ENCODE results near the gene IL1RAPL1. TPM values are rescaled to one million over a fixed set of nuclear protein-coding genes. Genes with fewer than 3 reads are reported as not detected.

Gene IL1RAPL1
- total RNA-seq, 2 experiments from 2014 or later, result not detected

DNA sequence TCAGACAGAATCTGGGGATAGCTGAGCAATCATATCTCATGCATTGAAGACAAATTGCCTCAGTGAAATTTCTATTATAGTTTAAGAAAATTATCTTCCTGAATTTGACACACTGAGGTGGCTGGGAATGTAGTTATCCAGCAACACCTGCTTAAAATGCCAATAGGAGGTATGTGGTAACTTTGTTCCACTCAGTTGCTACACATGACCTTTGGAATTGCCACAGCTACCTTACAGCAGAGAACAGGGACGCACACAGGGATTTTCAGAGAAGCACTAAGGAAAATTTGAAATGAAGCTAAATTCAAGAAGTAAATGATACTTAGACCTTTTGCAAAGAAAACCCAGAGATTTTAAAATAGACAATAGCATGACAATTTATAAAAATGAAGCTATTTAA lies 264.6 kb downstream of the IL1RAPL1 start:
- ChIA-PET POLR2A (no interaction called here), CTCF (no interaction called here)
- H3K27me3 Mint-ChIP-seq, result no peaks in the 10 kb centered on the region
- TF ChIP-seq, protein P1, sequence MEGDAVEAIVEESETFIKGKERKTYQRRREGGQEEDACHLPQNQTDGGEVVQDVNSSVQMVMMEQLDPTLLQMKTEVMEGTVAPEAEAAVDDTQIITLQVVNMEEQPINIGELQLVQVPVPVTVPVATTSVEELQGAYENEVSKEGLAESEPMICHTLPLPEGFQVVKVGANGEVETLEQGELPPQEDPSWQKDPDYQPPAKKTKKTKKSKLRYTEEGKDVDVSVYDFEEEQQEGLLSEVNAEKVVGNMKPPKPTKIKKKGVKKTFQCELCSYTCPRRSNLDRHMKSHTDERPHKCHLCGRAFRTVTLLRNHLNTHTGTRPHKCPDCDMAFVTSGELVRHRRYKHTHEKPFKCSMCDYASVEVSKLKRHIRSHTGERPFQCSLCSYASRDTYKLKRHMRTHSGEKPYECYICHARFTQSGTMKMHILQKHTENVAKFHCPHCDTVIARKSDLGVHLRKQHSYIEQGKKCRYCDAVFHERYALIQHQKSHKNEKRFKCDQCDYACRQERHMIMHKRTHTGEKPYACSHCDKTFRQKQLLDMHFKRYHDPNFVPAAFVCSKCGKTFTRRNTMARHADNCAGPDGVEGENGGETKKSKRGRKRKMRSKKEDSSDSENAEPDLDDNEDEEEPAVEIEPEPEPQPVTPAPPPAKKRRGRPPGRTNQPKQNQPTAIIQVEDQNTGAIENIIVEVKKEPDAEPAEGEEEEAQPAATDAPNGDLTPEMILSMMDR (IDR thresholded peaks at IDR 0.05), result no peak
- no peaks in the 10 kb centered on the region for H3K36me3 Mint-ChIP-seq (ENCODE audit: low read depth)
- no peak overlapping the region for H3K4me3 Mint-ChIP-seq
- intact Hi-C loops (cut with micrococcal nuclease), result no loop called here
- no peak overlapping the region for H3K27ac Mint-ChIP-seq
- no peaks in the 10 kb centered on the region for H3K9me3 Mint-ChIP-seq
- DNase-seq (no peak), ATAC-seq (no peak)
- H3K4me1 Mint-ChIP-seq (ENCODE audit: low read depth), result no peaks in the 10 kb centered on the region

DNA sequence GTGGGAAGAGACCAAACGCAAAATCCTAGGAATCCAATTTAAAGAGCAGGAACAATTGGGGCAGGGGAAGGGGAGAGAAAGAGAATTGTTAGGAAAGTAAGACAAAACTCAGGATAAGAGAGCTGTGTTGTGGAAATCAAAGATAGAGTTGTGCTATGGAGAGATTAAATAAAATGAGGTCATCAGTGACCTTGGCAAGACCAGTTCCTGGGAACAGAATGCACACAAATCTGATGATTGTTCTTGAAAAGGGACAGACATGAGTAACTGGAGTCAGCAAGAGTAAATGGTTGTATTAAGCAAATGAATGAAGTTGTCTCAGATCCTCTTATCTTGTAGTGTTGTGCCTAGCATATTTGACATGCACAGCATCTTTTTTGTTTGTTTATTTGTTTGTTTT lies 267.4 kb downstream of the IL1RAPL1 start:
- TF ChIP-seq, protein P1 (IDR thresholded peaks at IDR 0.05), result no peak
- no peaks in the 10 kb centered on the region for H3K9me3 Mint-ChIP-seq
- no peak overlapping the region for H3K27ac Mint-ChIP-seq
- no peaks in the 10 kb centered on the region for H3K4me1 Mint-ChIP-seq (ENCODE audit: low read depth)
- H3K4me3 Mint-ChIP-seq, result no peak overlapping the region
- intact Hi-C loops (cut with micrococcal nuclease), result no loop called here
- POLR2A ChIA-PET, result no interaction called here
- ATAC-seq (no peak), DNase-seq (no peak)
- H3K36me3 Mint-ChIP-seq (ENCODE audit: low read depth), result no peaks in the 10 kb centered on the region
- no peaks in the 10 kb centered on the region for H3K27me3 Mint-ChIP-seq
- CTCF ChIA-PET, result no interaction called here

DNA sequence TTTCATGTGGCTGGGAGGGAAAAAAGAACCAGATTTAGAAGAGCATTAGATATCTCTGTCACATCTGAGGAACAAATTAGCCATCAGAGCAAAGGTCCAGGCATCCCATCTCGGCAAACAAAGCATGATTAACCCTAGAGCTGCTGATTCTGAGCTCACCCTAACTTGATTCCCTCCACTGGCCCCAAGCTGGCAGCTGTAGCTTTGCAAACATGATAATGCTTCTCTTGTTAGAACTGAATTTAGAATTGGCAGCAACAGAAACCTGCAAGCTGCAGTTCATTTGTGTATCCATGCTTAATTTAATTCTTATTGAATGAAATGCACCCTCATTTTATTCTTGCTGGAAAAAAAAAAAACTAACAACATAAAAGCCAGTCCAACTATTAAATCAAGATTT lies 289.2 kb downstream of the IL1RAPL1 start:
- TF ChIP-seq, protein P1 (IDR thresholded peaks at IDR 0.05), result no peak
- Mint-ChIP-seq H3K4me3 (no peak overlapping the region), H3K27me3 (no peaks in the 10 kb centered on the region), H3K9me3 (no peaks in the 10 kb centered on the region), H3K36me3 (ENCODE audit: low read depth) (no peaks in the 10 kb centered on the region), H3K4me1 (ENCODE audit: low read depth) (no peaks in the 10 kb centered on the region), H3K27ac (no peak overlapping the region)
- intact Hi-C loops (cut with micrococcal nuclease), result no loop called here
- CTCF ChIA-PET, result no interaction called here
- POLR2A ChIA-PET, result no interaction called here
- DNase-seq (no peak), ATAC-seq (no peak)

DNA sequence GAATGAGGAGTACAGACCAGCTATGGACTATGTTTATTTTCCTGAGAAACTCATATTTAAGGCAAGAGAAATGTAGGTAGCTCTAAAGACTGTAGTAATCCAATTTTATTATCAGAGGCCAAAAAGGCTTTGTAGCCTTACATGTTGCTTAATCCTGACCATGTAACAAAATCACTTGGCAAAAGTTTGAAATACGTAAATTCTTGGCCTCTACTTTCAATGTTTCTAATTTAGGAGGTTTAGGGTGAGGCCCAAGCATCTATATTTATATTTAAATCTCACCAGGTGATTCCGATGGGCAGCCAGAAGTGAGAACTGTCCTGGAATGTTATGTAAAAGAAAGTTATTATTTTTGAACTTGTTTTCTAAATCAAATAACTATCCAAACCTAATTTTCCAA lies 289.7 kb downstream of the IL1RAPL1 start:
- DNase-seq, result no peak
- ChIA-PET CTCF (no interaction called here), POLR2A (no interaction called here)
- intact Hi-C loops (cut with micrococcal nuclease), result no loop called here
- Mint-ChIP-seq H3K4me3 (no peak overlapping the region), H3K9me3 (no peaks in the 10 kb centered on the region), H3K36me3 (ENCODE audit: low read depth) (no peaks in the 10 kb centered on the region), H3K27ac (no peak overlapping the region), H3K4me1 (ENCODE audit: low read depth) (no peaks in the 10 kb centered on the region), H3K27me3 (no peaks in the 10 kb centered on the region)
- no peak for ATAC-seq
- TF ChIP-seq, protein P1 (IDR thresholded peaks at IDR 0.05), result no peak

DNA sequence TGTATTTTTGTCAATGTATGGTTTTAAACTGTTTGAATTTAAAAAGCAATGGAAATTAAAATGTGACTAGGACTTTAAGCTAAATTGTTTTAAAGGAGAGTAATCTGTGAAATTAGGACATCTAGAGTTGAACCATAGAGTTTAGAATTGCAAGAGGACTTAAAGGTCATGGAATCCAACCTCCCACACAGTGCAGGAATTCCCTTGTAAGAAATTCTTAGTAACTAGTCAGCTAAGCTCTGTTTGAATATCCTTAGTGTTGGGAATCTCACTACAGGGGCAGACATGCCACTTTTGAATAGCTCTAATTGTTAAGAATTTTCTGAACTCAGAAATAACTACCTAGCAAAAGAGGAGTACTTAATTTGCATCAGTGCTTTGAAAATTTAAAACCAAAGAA lies 292.9 kb downstream of the IL1RAPL1 start:
- no peak overlapping the region for H3K27ac Mint-ChIP-seq
- TF ChIP-seq, protein P1 (IDR thresholded peaks at IDR 0.05), result no peak
- no peaks in the 10 kb centered on the region for H3K36me3 Mint-ChIP-seq (ENCODE audit: low read depth)
- no peaks in the 10 kb centered on the region for H3K27me3 Mint-ChIP-seq
- DNase-seq (no peak), ATAC-seq (no peak)
- no peaks in the 10 kb centered on the region for H3K9me3 Mint-ChIP-seq
- intact Hi-C loops (cut with micrococcal nuclease), result no loop called here
- CTCF ChIA-PET, result no interaction called here
- POLR2A ChIA-PET, result no interaction called here
- H3K4me1 Mint-ChIP-seq (ENCODE audit: low read depth), result no peaks in the 10 kb centered on the region
- H3K4me3 Mint-ChIP-seq, result no peak overlapping the region

Data from activated CD8-positive, alpha-beta T cell treated with anti-CD3 and anti-CD28 coated beads for 36 hours (primary cell).